Stomach (tissue), 9 donors: Measurements from ENCODE around the gene RNF149. TPM values are rescaled to one million over a fixed set of nuclear protein-coding genes. Genes with fewer than 3 reads are reported as not detected.

Source experiments
- DNase-seq, 2 donors: peaks; one replicate each; pipeline versions ENCODE4 v3.0.0 to v3.0.0-alpha.2; 2013 to 2019
- H3K27ac ChIP-seq, 5 donors: fragments of 200-600 bp in 4 of 5; sonication (generic) in 4 of 5; one replicate each; pipeline ENCODE4 v1.5.1; 2013 to 2019; ENCODE audit warnings: mild to moderate bottlenecking in 1 of 5, moderate library complexity in 1 of 5
- H3K27me3 ChIP-seq, 3 donors: fragments of 200-600 bp; sonication (generic); one replicate each; pipeline ENCODE4 v1.5.1; 2017 to 2019; ENCODE audit warnings: mixed run types in 1 of 3
- H3K36me3 ChIP-seq, 4 donors: fragments of 200-600 bp; sonication (generic); 1 replicate in 3 of 4; 2 replicates in 1 of 4; pipeline ENCODE4 v1.5.1; 2016 to 2019
- H3K4me1 ChIP-seq, 4 donors: fragments of 200-600 bp; sonication (generic); one replicate each; pipeline ENCODE4 v1.5.1; 2016 to 2019
- H3K4me3 ChIP-seq, 4 donors: fragments of 200-600 bp; sonication (generic) in 3 of 4; one replicate each; pipeline ENCODE4 v1.5.1; 2016 to 2019; ENCODE audit warnings: mild to moderate bottlenecking in 1 of 4
- H3K9me3 ChIP-seq, 4 donors: fragments of 200-600 bp; sonication (generic); one replicate each; pipeline ENCODE4 v1.5.1; 2016 to 2019
- CTCF ChIP-seq, 7 experiments: fragments of 450-650 bp in 4 of 7; fragments of 200-600 bp in 3 of 7; sonication (generic) in 3 of 7; IDR thresholded peaks; one replicate each; pipeline ENCODE4 v1.5.1; 2016 to 2019; ENCODE audit warnings: antibody characterized with exemption in 7 of 7, control low read depth in 2 of 7, mild to moderate bottlenecking in 1 of 7
- EP300 ChIP-seq: sonication (generic); formaldehyde crosslinking; IDR thresholded peaks from one replicate; pipeline ENCODE4 v1.6.1; 2017; ENCODE audit warnings: antibody characterized with exemption
- POLR2A ChIP-seq, 4 donors: fragments of 450-650 bp; IDR thresholded peaks; one replicate each; pipeline ENCODE4 v1.6.1; 2016; ENCODE audit warnings: antibody characterized with exemption in 4 of 4, control low read depth in 2 of 4, mild to moderate bottlenecking in 1 of 4, moderate library complexity in 1 of 4
- POLR2AphosphoS5 ChIP-seq, 3 donors: sonication (generic); formaldehyde crosslinking; IDR thresholded peaks; one replicate each; pipeline ENCODE4 v1.6.1; 2016; ENCODE audit warnings: antibody characterized with exemption in 3 of 3
- WGBS, 5 donors: extraction: QIAGEN DNeasy Blood & Tissue Kit in 3 of 5; methylation state at CpG; one replicate each; pipeline versions ENCODE4 v1.1.5 to v1.1.7; 2013 to 2018; 5-methylcytosine and 5-hydroxymethylcytosine counted together
- intact Hi-C: fragments of 100-400 bp; cut with DNase I; formaldehyde crosslinking; loops from one replicate; pipeline ENCODE4 v1.15.1; 2023; ENCODE audit warnings: low total_unique reads
- polyA plus RNA-seq, 3 donors: library from polyadenylated mRNA; stranded (reverse); fragments of 200-250 nt; gene quantifications; one replicate each; pipeline ENCODE4 v1.2.3, GENCODE V29; 2013
- total RNA-seq, 5 donors: library from RNA; depleted of rRNA; stranded (reverse); fragments of >200 nt; gene quantifications; one replicate each; pipeline versions ENCODE4 v1.1.0 to v1.2.3, GENCODE V29; 2014 to 2016
- donor health status: healthy with polysubstance abuse.
- donor health status: Bipolar disorder and iron deficiency.
- donor health status: healthy.

The RNF149 gene
- total and polyA plus RNA-seq, 8 donors: 14.8 to 154 (median 35.1) TPM

DNA sequence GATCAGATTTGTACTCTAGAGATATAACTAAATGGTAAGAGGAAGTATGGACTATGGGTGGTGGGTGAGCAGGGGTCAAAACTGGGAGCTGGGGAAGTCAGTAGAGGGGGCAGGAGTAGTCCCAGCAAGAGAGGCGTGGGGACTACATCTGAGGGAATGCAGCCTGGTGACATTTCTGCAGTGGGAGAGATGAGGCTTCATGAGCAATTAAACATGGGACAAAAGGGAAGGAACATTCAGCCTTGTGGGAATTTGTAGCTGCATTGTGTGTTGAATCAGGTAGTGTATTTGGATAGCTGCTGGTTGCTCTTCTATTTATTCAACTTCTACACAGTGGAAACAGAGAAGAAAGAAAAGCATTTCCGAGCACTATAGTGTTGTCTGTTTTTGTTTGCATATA is 52.2 kb downstream of the RNF149 start:
- no peak for DNase-seq
- Histone ChIP-seq H3K27ac (no peak overlapping the region), H3K9me3 (no peaks in the 10 kb centered on the region), H3K36me3 (peaks cover 12 to 46% (median 37%) of the 10 kb centered on the region in 4 donors), H3K4me3 (no peak overlapping the region), H3K27me3 (no peaks in the 10 kb centered on the region), H3K4me1 (peaks cover 24 to 57% (median 45%) of the 10 kb centered on the region in 4 donors)
- intact Hi-C loops: no loop called here
- 81 to 90% (median 85%) methylated on average over 2 of the region's 2 CpGs for WGBS, 5 donors
- TF ChIP-seq POLR2A (IDR thresholded peaks at IDR 0.05) (no peak), POLR2AphosphoS5 (IDR thresholded peaks at IDR 0.05) (no peak)

- Histone ChIP-seq H3K9me3 (no peaks in the 10 kb centered on the region), H3K27me3 (no peaks in the 10 kb centered on the region), H3K4me3 (peak overlapping the region in 1 of 4 donors; percentile 13), H3K36me3 (peaks cover 12 to 39% (median 30%) of the 10 kb centered on the region in 4 donors), H3K4me1 (peaks cover 24 to 62% (median 49%) of the 10 kb centered on the region in 4 donors), H3K27ac (peak overlapping the region in 2 of 5 donors; percentile 4 to 18)
- intact Hi-C loops: no loop called here
- DNase-seq: no peak
- 64 to 81% (median 76%) methylated on average over 3 of the region's 3 CpGs for WGBS, 5 donors
- TF ChIP-seq POLR2A (IDR thresholded peaks at IDR 0.05): no peak
- no peak for TF ChIP-seq EP300
- TF ChIP-seq CTCF (IDR thresholded peaks at IDR 0.05): no peak
- TF ChIP-seq POLR2AphosphoS5 (IDR thresholded peaks at IDR 0.05): no peak
These were observed 53.0 kb downstream of the RNF149 start for GRCh38 chr2:101255501-101255900.

DNA sequence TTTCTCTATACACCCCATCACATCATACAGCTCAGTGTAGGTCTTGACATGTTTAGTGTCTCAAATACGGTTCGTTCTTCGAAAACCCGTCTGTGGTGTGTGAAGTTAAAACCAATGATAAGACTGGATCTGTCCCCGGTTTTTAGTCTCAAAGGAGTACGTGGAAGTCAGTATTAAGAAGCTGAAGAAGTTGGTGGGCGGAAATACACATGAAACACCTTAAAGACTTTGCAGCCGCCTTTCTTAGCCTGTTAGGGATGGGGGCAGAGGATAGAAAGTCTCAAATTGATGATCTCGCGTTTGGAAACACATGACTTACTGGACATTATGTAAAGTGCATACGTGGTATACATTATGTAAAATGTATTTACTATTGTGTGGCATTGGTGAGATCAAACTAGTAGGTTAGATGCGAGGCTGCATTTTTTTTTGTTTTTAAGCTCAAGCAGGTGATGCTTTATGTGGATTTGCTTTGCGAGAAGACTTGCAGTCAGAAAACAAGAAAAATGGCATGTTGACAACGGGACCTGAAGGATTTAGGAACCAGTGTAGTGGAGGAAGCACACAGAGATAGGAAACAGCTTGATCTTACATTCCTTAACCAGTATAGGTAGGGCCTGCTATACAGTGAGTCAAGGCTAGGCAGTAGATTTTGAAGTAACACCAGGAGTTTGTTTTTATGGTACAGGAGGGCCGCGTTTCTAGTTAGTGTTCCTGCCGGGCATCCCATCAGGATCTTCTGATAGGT is 54.6 kb downstream of the RNF149 start:
- TF ChIP-seq EP300 (no peak), POLR2AphosphoS5 (IDR thresholded peaks at IDR 0.05) (no peak), POLR2A (IDR thresholded peaks at IDR 0.05) (no peak), CTCF (IDR thresholded peaks at IDR 0.05) (no peak)
- H3K27me3 ChIP-seq: no peaks in the 10 kb centered on the region

DNA sequence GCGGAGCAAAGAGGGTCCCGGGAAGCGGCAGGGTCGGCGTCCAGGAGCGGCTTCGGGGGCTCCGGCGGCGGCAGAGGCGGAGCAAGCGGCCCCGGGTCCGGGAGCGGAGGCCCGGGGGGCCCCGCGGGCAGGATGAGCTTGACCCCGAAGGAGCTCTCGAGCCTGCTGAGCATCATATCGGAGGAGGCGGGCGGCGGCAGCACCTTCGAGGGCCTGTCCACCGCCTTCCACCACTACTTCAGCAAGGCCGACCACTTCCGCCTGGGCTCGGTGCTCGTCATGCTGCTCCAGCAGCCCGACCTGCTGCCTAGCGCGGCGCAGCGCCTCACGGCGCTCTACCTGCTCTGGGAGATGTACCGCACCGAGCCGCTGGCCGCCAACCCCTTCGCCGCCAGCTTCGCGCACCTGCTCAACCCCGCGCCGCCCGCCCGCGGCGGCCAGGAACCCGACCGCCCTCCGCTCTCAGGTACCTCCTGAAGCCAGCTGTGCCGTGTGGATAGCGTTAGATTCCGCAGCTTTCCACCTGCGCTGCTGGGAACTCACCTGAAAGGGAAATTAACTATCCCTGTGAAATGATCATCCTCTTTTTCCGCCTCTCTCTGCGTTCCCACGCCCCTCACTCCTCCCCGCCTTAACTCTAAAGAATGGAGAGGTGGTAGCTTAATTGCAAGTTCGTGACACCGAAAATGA is 55.3 kb downstream of the RNF149 start:
- no peaks in the 10 kb centered on the region for H3K9me3 ChIP-seq
- H3K4me1 ChIP-seq: peaks cover 24 to 62% (median 49%) of the 10 kb centered on the region in 4 donors
- WGBS, 5 donors: 0 to 2% (median 0%) methylated on average over 8 to 65 of the region's 65 CpGs
- H3K4me3 ChIP-seq: peak overlapping the region; percentile 70 to 98 (median 82)
- H3K27ac ChIP-seq: peak overlapping the region; percentile 95 to 98 (median 98)
- no peak for TF ChIP-seq CTCF (IDR thresholded peaks at IDR 0.05)
- TF ChIP-seq POLR2A (IDR thresholded peaks at IDR 0.05): peak in 1 of 4 donors; percentile 26
- H3K27me3 ChIP-seq: no peaks in the 10 kb centered on the region
- peaks cover 0 to 15% (median 8%) of the 10 kb centered on the region in 4 donors for H3K36me3 ChIP-seq
- intact Hi-C loops: no loop called here
- peak; percentile 78 to 89 for DNase-seq

More for the DNA sequence above, 54.6 kb downstream of the RNF149 start:
- peak overlapping the region; percentile 70 to 98 (median 82) for H3K4me3 ChIP-seq
- H3K27ac ChIP-seq: peak overlapping the region; percentile 95 to 98 (median 98)
- H3K36me3 ChIP-seq: peaks cover 3 to 22% (median 15%) of the 10 kb centered on the region in 4 donors
- no peaks in the 10 kb centered on the region for H3K9me3 ChIP-seq
- peaks cover 24 to 62% (median 49%) of the 10 kb centered on the region in 4 donors for H3K4me1 ChIP-seq
- intact Hi-C loops: no loop called here
- whole genome bisulfite sequencing, 5 donors: 11 to 17% (median 15%) methylated on average over 17 of the region's 17 CpGs
- no peak for DNase-seq
